Cerebellar nuclear complex (tissue), 1 donor: Measurements from ENCODE around the gene RFX2.
"Not testable (repeated sequence)": the region's sequence is repeated elsewhere in the genome, so short reads cannot be mapped to it uniquely, and the experiment has no call there.

Experiments
- DNase-seq, 2 experiments: peaks; one replicate each; lab custom pipeline; 2025; lab: John Stamatoyannopoulos, UW

RFX2 gene

DNA sequence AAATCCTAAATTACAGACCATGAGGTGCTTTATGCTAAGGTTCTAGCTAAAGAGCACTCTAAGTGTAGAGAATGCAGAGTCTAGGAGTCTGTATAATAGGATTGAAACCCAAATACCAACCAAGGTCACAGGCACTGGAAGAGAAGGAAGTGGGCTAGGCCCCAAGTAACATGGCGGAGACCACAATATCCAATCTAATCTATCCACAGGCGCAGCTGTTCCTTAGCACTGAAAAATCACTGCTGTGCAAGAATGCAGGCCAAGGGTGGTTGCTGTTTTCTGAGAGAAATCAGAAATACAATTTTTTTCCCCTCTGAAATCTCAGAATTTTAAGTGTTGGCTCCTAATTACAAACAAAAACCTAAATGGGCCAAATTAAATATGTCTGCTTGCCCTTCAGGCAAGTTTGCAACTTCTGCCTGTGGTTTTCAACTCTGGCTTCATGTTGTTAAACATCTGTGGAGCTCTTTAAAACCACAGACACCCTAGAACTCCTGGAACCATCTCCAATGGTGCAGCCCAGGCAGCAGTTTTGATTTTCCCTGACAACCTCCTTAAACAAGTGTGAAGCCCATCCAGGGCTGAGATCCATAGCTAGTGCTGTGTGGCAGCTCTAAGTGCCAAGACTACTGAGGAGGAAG, 138.5 kb downstream of the RFX2 start:
- DNase-seq, result no peak

DNA sequence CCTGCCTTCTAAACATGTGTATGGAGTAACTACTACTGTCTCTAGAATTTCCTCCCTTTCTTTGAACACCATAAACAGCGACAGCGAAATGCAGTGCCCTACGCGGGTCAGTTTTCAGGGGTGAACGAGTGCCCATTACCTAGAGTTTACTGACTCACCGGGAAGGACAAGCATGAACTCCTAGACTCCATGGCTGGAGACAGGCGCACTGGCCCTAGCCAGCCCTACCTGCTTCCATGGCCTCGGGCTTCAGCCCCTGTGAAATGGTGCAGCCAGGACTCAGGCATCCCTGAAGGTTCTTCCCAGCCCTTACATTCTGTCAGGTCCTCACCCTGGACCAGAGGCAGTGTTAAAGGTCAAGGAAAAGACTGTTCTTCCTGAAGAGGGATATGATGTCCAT, 140.8 kb downstream of the RFX2 start:
- DNase-seq, result no peak

DNA sequence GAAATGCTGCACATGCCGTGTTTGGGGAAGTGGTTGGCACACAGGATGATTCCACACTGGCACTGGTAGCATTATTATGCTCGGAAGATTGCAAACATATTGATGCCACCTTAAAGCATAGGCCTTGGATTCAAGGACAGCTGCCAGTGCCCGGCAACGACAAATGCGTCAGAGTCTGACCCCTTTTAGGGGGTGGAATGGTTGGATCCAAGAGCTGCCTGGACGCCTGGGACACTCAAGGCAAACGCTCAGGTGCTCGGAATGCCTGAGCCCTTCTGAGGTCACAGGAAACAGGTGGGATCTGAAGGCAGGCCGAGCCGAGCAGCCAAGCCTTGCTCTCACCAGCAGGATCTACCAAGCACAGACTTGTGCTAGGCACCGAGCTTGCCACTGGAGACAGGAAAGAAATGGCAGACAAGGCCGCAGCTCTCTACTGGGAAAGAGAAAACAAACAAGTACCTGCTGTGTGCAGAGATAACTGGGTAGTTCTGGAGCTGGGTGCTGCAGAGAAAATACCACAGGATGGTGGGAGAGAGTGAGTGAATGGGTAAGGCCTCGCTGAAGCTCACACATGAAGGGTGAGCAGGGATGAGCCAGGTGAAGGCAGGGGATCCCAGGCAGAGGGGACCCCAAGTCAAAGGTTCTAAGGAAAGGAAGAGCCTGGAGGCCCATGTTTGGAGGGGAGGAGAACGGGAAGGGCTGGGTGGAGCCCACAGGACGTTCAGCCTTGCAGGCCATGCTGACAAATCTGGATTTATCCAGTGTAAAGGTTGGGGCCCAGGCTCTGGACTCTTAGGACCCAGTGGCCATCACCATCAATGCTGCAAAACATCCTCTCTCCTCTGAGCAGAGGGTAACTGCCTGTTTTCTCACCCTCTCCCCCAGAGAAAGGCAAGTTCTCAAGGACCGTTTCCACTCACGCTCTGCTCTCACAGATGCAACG, 141.6 kb downstream of the RFX2 start:
- no peak for DNase-seq

DNA sequence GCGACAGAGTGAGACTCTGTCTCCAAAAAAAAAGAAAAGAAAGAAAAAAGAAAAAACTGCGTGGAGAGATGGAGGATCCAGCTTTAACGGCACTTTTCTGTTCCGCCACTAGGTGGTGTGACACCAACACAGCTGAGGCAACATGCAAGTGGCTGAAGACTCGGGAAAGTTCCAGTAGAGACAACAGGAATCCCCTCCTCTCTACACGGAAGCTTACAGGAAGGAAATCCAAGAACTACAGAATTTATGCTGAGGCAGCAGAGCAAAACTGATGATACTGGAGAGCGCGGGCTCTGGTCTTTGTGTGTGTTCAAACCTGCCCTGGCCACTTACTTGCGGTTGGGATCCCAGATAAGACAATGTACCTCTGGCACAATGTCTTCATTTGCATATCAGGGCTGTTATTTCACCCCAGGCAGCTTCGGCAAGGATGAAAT, 142.3 kb downstream of the RFX2 start:
- DNase-seq, result peak in 1 of 2 experiments; percentile 31

DNA sequence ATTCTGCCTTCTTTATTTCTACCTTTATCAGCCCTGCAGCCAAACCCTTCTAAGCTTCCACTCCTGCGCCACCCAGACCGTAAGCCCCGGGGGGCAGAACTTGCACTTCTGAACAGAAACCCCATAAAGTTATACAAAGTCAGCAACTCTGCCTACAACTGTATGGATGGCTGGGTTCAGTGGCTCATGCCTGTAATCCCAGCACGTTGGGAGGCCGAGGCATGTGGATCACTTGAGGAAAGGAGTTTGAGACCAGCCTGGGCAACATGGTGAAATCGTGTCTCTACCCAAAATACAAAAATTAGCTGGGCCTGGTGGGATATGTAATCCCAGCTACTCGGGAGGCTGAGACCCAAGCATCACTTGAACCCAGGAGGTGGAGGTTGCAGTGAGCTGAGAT, 142.7 kb downstream of the RFX2 start:
- DNase-seq, result no peak

DNA sequence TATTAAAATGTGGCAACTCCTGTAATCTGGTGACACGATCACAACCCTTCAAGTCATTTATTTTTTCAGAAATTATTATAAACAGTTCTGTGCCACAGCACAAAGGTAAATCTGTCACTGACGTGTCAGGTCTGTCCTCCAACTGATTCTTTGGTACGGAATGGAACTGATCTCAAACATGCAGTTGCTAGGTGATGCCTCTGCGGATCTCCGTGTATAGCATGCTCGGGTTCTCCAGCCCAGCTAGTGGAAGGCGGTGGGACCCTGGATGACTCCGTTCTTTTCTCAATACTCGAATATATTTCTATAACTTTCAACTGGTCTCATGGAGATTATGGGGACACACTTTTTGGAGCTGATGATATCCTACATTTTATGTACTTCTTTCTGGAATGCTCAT, 143.4 kb downstream of the RFX2 start:
- no peak for DNase-seq

DNA sequence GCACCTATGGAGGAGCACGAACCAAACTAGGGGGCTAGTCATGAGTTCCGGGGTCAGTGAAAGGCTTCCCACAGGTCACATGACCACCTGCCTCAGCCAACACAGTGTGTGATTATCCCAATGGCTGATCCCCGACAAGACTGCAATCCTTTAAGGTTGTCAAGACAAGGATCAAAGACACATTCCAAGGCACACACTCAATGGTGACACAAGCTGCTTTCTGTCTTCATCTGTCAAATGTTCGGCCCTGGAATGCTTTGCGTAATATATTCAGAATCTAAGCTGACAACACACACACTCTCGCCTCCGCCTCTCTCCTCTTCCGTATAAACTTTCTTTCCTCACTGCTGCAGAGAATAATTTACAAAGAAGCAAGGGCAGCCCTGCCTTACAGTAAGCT, 144.1 kb downstream of the RFX2 start:
- no peak for DNase-seq

DNA sequence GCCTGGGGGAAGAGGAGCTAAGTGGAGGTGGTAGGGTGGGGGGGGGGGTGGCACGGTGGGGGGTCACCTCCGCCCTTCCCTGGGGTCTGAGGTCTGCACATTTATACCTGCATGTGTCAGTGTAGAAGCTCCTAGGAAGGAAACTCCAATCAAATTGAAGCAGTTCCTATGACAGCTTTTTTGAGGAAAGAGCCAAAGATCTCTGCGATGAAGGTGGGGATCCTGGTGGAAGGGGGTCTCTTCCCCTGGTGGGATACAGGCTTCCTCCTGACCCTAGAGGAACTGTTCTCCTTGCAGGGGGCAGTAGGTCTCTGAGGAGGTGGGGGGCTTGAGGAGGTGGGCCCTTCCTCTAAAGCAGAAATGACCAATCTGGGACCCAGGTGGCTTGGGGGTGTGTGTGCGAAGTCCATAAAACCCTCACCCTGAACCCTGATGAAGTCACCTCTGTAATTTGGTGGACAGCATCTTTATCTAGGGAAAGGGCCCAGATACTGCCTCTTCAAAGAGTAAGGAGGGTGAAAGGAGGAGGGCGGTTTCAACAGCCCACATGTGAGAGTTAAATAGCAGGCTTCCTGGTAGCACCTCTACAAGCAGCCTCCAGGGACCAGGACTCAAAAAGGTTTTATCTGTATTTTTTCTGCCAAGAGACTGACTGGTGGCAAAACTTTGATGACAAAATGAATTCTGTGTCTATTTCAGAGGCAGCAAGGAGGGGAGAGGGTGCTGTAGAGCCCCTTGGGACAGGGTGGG, 145.3 kb downstream of the RFX2 start:
- DNase-seq, result no peak

DNA sequence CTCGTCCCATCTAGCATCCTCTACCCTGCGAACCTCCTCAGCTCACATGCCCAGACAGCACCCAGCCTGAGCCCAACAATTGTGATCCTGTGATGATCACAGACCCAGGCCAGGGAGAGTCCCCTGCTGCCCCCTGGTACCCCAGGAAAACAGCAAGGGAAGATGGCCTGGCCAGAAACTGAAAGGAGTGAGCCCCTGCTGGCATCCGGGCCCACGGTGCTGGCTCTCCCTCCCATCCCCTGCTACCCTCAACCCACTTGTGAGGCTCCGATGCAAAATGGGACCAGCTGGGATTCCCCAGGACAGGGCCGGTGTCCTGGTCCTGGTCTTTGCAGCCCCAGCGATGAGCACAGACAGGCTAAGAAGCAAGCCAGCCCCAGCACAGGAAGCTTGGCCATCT, 146.4 kb downstream of the RFX2 start:
- no peak for DNase-seq

DNA sequence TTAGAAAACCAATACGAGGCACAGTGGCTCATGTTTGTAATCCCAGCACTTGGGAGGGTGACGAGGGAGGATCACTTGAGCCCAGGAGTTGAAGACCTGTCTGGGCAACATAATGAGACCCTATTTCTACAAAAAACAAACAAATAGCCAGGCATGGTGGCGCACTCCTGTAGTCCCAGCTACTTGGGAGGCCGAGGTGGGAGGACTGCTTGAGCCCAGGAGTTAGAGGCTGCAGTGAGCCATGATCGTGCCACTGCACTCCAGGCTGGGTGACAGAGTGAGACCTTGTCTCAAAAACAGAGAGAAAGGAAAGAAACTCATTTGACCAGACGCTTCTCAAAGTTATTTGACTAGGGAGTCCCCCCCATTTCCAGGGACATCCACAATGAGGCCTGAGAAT, 147.0 kb downstream of the RFX2 start:
- not testable (repeated sequence) for DNase-seq

DNA sequence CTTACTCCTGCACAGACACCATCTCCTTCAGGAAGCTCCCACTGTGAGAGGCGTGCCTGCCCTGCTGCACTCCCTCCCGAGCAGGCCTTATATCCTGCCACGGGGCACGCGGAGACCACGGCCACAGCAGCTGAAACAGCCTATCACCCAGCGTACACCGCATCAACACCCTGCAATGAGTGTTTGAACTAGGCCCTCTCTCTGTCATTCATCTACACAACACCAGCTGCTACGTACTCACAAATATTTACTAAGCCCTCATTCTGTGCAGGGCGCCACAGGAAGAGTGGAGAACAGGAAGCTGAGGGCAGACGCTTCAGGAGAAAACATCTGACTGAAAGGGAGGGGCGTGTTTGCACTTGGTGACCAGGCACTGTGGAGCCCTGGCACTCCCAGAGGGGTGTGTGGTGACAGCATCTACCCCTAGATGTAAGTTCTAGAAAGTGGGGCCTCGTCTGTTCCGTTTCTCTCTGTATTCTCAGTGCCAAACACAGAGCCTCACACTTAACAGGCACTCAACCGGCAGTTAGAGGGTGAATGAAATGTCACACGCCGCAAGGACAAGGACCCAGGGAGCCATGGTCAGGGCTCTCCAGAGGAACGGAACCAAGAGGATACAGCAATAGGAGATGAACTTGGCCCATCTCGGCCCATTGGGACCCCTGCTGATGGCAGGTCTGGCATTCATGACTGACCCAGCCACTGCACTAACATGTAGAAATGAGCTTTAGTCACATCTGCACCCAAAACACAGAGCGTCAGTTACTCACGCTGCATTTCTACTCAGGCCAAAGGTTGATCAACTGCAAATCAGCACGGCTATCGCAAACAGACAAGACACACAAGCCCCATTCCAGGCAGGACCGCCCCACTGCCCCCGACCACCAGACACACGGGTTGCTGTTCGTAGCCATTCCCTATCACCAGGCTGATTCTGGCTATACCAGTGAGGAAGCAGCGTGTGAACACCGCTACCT, 148.0 kb downstream of the RFX2 start:
- DNase-seq, result no peak

DNA sequence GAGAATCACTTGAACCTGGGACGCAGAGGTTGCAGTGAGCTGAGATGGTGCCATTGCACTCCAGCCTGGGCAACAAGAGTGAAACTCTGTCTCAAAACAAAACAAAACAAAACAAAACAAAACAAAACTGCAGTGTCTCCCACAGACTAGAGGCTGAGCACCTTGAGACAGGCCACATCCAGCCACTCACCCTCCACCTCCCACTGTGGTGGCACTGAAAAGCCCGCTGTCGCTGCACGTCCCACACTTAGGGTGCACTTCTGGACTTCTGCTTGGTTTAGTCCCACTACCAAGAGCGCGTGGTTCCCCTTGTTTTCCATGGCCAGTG, 148.7 kb downstream of the RFX2 start:
- DNase-seq, result not testable (repeated sequence)

DNA sequence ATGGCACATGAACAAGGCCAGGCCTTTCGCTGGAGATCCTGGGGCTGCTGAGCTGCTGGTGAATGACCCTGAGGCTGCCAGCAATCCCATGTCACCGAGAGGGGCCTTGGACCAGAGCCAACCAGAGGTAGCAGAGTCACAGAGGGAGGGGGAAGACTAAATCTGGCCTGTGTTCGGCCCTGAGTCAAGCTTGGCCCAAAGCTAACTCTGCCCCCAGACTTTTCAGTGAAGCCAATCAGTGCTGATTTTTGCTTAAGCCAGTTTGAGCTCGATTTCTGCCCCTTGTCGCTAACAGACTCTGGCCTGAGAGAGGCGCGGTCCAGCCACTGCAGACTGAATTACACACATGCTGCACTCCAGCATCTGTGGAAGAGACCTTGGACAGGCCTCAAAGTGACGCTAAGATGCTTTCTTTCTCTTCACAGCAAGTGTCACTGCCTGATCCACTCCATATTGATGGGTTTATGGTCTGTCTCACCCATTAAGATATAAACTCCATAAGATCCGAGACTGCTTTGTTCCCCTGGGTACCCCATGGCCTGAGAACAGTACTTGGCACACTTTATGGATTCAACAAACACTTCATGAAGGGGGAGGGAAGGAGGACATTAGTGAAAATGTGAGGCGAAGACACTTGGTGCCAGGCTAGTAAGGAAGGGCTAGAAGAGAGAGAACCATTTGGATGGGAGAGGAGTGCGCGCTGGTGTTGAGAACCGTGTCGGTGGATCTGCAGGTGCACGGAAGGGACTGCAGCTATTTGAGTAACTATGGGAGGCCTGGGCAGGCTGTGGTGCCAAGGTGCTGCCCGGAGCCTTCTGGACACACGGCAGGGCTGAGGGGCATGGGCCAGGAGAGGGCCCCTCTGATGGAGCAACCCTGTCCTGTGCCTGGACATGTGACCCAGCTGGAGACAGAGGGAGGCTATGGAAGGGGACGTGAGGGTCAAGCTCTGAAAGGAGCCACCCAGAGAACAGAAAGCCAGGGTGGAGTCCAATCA, 150.0 kb downstream of the RFX2 start:
- DNase-seq, result no peak

DNA sequence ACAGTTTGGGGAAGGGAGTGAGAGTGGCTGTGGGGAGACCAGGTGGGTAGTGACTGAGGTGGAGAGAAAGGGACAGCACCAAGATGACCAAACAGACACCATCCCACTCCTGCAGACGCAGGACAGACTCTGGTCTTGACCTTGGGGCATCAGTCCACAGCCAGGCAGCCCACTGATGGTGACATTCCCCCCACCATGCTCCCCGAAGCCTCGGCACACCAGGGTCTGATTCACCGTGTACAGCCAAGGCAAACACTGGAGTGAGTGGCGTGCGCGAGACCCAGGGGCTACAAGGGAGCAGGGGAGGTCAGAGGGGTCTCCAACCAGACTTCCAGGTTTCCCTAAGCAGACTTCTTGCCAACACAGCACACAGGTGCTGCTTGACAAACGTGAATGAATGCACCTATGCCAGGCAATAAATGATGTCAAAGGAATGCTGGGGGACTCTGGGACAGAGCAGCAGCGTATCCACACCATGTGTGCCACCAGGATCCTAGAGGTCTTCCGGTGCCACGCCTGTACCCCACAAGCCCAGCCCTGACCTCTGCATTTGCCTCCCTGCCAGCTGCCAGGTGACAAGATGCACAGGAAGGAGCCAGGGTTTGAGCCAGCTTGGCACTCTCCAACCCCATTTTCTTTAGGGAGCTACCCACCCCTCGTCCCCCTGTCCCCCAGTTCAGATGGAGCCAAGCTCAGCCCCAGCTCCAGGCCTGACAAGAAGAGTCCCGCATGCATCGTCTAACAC, 150.9 kb downstream of the RFX2 start:
- DNase-seq, result no peak

DNA sequence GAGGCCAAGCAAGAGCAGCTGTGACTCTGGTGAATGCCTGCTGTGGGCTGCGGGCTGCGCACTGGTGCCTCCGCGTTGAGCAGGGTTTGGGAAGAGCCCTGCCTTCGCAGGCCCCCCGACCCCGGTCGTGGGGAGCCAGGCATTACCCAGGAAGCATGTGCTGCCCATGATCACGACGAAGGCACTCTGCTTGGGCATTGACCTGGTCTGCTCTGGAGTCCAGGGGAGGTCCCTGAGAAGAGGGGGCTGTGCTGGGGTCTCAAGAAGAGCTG, 151.5 kb downstream of the RFX2 start:
- no peak for DNase-seq

DNA sequence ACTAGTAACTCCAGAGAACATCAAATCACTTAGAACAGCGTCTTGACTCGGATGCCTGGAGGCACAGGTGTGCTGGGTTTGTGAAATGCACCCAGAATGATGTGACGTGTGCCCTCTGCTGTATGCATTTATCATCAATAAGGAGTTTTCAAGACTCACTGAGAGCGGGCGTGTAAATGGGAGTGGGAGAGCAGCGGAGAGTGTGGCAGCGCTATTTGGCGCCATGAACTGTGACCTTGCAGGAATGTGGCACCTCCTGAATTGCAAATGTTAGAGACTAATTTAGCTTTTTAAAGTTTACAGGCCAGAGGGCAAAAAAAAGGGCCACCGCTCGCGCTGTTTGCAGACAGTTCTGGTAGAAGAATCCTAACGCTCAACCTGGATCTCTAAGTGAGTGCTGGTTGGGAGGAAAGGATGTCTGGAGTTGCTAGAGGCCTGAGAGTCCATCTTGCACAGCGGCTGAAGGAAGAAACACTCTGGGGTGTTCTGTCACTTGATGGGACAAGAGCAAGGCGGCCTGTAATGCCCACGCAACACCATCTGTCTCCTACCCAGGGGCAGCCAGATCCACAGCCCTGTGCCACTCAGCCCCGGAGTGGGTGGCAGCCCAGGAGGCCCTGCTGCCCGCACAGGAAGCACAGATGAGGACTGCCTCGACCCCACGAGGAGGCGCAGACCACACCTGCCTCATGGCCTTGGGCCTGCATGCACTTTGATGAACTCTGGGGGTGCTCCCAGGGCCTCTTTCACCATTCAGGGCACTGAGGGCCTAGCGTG, 152.0 kb downstream of the RFX2 start:
- DNase-seq, result no peak

DNA sequence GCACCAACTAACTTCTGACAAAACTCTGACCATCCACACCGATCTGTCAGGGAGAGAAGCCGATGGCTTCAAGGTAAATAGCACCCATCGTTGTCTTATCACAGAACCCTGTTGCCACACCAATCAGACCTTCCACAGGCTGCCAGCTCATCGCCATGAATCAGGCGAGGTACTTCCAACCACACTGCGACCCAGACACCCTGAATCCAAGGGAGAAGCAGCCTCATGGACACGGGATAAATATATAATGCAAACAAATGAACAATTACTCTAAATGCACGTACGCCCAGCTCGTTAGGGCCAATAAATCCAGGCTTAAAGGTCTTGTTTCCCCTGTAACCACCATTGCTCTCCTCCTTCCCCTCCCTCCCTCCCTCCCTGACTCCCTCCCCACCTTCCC, 153.1 kb downstream of the RFX2 start:
- no peak for DNase-seq

DNA sequence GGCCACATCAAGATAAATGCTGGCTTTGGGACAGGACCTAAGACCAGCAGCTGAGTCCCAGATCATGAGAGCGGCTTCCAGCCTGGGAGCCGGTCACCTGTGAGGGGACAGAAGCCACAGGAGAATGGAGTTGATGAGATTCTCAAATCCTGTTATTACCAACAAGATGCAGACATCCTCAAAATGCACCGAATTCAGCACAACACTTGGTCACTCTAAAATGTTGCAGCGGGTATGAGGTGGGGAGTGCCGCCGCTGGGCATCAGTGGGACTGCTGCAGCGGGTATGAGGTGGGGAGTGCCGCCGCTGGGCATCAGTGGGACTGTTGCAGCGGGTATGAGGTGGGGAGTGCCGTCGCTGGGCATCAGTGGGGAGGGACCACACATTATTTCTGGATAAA, 153.6 kb downstream of the RFX2 start:
- no peak for DNase-seq

DNA sequence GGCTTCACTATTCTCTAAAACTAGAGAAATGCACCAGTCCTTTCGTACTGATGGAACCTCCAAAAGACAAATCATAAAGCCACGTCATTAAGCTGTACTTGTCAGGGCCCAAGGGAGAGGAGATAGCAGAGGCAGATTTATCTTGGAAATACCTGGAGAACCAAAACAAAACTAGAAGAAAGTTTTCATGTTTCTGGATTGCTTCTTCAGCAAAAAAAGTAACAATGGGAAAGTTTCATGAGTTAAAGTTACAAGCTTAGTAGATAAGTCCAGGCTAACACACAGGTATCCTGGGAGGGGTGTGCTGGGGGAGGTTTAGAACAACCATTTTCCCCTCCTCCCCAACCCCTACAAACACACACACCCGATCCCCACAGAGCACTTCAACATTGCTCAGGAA, 154.0 kb downstream of the RFX2 start:
- DNase-seq, result no peak
